NCI-H774 (cell line): ENCODE data around the gene TAX1BP3.
"Not testable (repeated sequence)": the region's sequence is repeated elsewhere in the genome, so short reads cannot be mapped to it uniquely, and the experiment has no call there.

Experiments used
- DNase-seq: peaks from one replicate; lab custom pipeline; 2025; lab: John Stamatoyannopoulos, UW

The TAX1BP3 gene

GRCh38 chr17:3668279-3669084 is at the start of gene TAX1BP3, which contains the start of gene EMC6:
Gene TAX1BP3, minus strand, starts transcription at chr17:3668578. Its CDS starts 52 bp downstream, at chr17:3668526.
Gene EMC6, plus strand, starts transcription at chr17:3668812. Its CDS starts 335 bp downstream, at chr17:3669147.
- DNase-seq, result peak; percentile 88

- DNase-seq, result no peak
Measured at GRCh38 chr17:3715296-3715695, 46.9 kb upstream of the TAX1BP3 start.

- no peak for DNase-seq
Measured at GRCh38 chr17:3712811-3713463, 44.6 kb upstream of the TAX1BP3 start.

GRCh38 chr17:3710951-3711383 is 42.6 kb upstream of the TAX1BP3 start:
- no peak for DNase-seq

GRCh38 chr17:3708366-3708765 is 40.0 kb upstream of the TAX1BP3 start:
- DNase-seq, result no peak

- DNase-seq, result not testable (repeated sequence)
Measured at GRCh38 chr17:3705718-3705984, 37.3 kb upstream of the TAX1BP3 start.

GRCh38 chr17:3704931-3705717 is 36.7 kb upstream of the TAX1BP3 start:
- DNase-seq, result no peak

- DNase-seq, result not testable (repeated sequence)
Measured at GRCh38 chr17:3702041-3702539, 33.7 kb upstream of the TAX1BP3 start.

GRCh38 chr17:3699951-3700350 is 31.6 kb upstream of the TAX1BP3 start:
- DNase-seq, result no peak

GRCh38 chr17:3698139-3698538 is 29.8 kb upstream of the TAX1BP3 start:
- no peak for DNase-seq

- DNase-seq, result no peak
Measured at GRCh38 chr17:3697103-3697476, 28.7 kb upstream of the TAX1BP3 start.

- DNase-seq, result no peak
Measured at GRCh38 chr17:3695723-3696411, 27.5 kb upstream of the TAX1BP3 start, which contains the start of gene P2RX5. Gene P2RX5, minus strand, starts transcription at chr17:3696155. Its CDS starts 150 bp downstream, at chr17:3696005.

GRCh38 chr17:3695129-3695722 is 26.8 kb upstream of the TAX1BP3 start:
- no peak for DNase-seq

GRCh38 chr17:3693829-3694231 is 25.5 kb upstream of the TAX1BP3 start:
- DNase-seq, result no peak

GRCh38 chr17:3693141-3693540 is 24.8 kb upstream of the TAX1BP3 start:
- no peak for DNase-seq

- no peak for DNase-seq
Measured at GRCh38 chr17:3692346-3692745, 24.0 kb upstream of the TAX1BP3 start.

- DNase-seq, result no peak
Measured at GRCh38 chr17:3691617-3692067, 23.3 kb upstream of the TAX1BP3 start.

- DNase-seq, result no peak
Measured at GRCh38 chr17:3690094-3690715, 21.8 kb upstream of the TAX1BP3 start.

GRCh38 chr17:3689262-3690093 is 21.1 kb upstream of the TAX1BP3 start:
- DNase-seq, result no peak

- no peak for DNase-seq
Measured at GRCh38 chr17:3688852-3689261, 20.5 kb upstream of the TAX1BP3 start.
